ENCODE results near the gene SH3RF3.

The SH3RF3 gene

GRCh38 chr2:109261906-109262631, 133.1 kb downstream of the SH3RF3 start:
- Histone ChIP-seq H3K9me3 (replicated peaks in 1 of 2; ENCODE audit: control insufficient read depth in 2 of 2, insufficient read depth in 1 of 2, low read depth in 1 of 2, low read length in 2 of 2) (peaks cover 0 to 1% of the 10 kb centered on the region in 2 donors), H3K4me2 (ENCODE audit: insufficient read depth, low read length, poor library complexity, severe bottlenecking) (no peak overlapping the region), H3K4me1 (ENCODE audit: control insufficient read depth in 2 of 2, insufficient read depth in 1 of 2, low read depth in 1 of 2, low read length in 2 of 2) (peaks cover 6 to 10% of the 10 kb centered on the region in 2 donors), H3K23ac (ENCODE audit: low read depth, low read length, poor library complexity) (no peak overlapping the region), H3K4me3 (ENCODE audit: low read length in 2 of 2) (no peak overlapping the region), H3K36me3 (replicated peaks in 1 of 2; ENCODE audit: control insufficient read depth in 2 of 2, insufficient read depth in 2 of 2, low read length in 2 of 2) (no peaks in the 10 kb centered on the region), H2BK120ac (ENCODE audit: low read depth, low read length) (no peak overlapping the region), H3K4ac (ENCODE audit: low read length) (no peak overlapping the region), H3K9ac (ENCODE audit: low read depth, low read length, poor library complexity) (no peak overlapping the region), H2AK5ac (ENCODE audit: low read depth, low read length) (no peak overlapping the region), H2BK12ac (ENCODE audit: low read length) (no peak overlapping the region), H2AFZ (ENCODE audit: low read length) (no peak overlapping the region), H3K18ac (ENCODE audit: low read length) (no peak overlapping the region), H4K8ac (ENCODE audit: low read depth, low read length) (no peak overlapping the region), H2BK5ac (ENCODE audit: low read length) (no peak overlapping the region), H2BK15ac (ENCODE audit: low read length) (no peak overlapping the region), H3K79me1 (ENCODE audit: low read depth, low read length) (no peaks in the 10 kb centered on the region), H3K27ac (replicated peaks; ENCODE audit: low read length) (no peak overlapping the region), H3K14ac (ENCODE audit: low read length) (no peak overlapping the region), H4K91ac (ENCODE audit: low read depth, low read length, poor library complexity) (no peak overlapping the region), H3K27me3 (ENCODE audit: control insufficient read depth in 3 of 3, insufficient read depth in 3 of 3, low read depth in 1 of 3, low read length in 3 of 3) (no peaks in the 10 kb centered on the region)
- no peak for DNase-seq (ENCODE audit: low spot score)
- no CpG with 5 or more reads among the region's 10 CpGs for WGBS, 2 donors (ENCODE audit: extremely low coverage in 2 of 2, insufficient read length in 2 of 2, insufficient replicate concordance in 1 of 2)

GRCh38 chr2:109264595-109265328, 135.8 kb downstream of the SH3RF3 start:
- peaks cover 0 to 1% of the 10 kb centered on the region in 2 donors for H3K9me3 ChIP-seq (replicated peaks in 1 of 2; ENCODE audit: control insufficient read depth in 2 of 2, insufficient read depth in 1 of 2, low read depth in 1 of 2, low read length in 2 of 2)
- H4K91ac ChIP-seq (ENCODE audit: low read depth, low read length, poor library complexity): no peak overlapping the region
- no peak overlapping the region for H3K4ac ChIP-seq (ENCODE audit: low read length)
- no peak overlapping the region for H3K9ac ChIP-seq (ENCODE audit: low read depth, low read length, poor library complexity)
- no peak overlapping the region for H3K14ac ChIP-seq (ENCODE audit: low read length)
- no peaks in the 10 kb centered on the region for H3K36me3 ChIP-seq (replicated peaks in 1 of 2; ENCODE audit: control insufficient read depth in 2 of 2, insufficient read depth in 2 of 2, low read length in 2 of 2)
- no peak overlapping the region for H2BK120ac ChIP-seq (ENCODE audit: low read depth, low read length)
- no peaks in the 10 kb centered on the region for H3K27me3 ChIP-seq (ENCODE audit: control insufficient read depth in 3 of 3, insufficient read depth in 3 of 3, low read depth in 1 of 3, low read length in 3 of 3)
- no peak overlapping the region for H3K18ac ChIP-seq (ENCODE audit: low read length)
- H3K79me1 ChIP-seq (ENCODE audit: low read depth, low read length): no peaks in the 10 kb centered on the region
- no peak overlapping the region for H3K23ac ChIP-seq (ENCODE audit: low read depth, low read length, poor library complexity)
- no peak overlapping the region for H3K27ac ChIP-seq (replicated peaks; ENCODE audit: low read length)
- no peak overlapping the region for H4K8ac ChIP-seq (ENCODE audit: low read depth, low read length)
- no peak overlapping the region for H2AK5ac ChIP-seq (ENCODE audit: low read depth, low read length)
- DNase-seq (ENCODE audit: low spot score): no peak
- no peak overlapping the region for H3K4me3 ChIP-seq (ENCODE audit: low read length in 2 of 2)
- H2BK12ac ChIP-seq (ENCODE audit: low read length): no peak overlapping the region
- no peak overlapping the region for H3K4me2 ChIP-seq (ENCODE audit: insufficient read depth, low read length, poor library complexity, severe bottlenecking)
- H2BK15ac ChIP-seq (ENCODE audit: low read length): no peak overlapping the region
- peaks cover 15% of the 10 kb centered on the region in 2 donors for H3K4me1 ChIP-seq (ENCODE audit: control insufficient read depth in 2 of 2, insufficient read depth in 1 of 2, low read depth in 1 of 2, low read length in 2 of 2)
- H2BK5ac ChIP-seq (ENCODE audit: low read length): no peak overlapping the region
- WGBS, 2 donors (ENCODE audit: extremely low coverage in 2 of 2, insufficient read length in 2 of 2, insufficient replicate concordance in 1 of 2): no CpG with 5 or more reads among the region's 12 CpGs
- H2AFZ ChIP-seq (ENCODE audit: low read length): no peak overlapping the region

DNA sequence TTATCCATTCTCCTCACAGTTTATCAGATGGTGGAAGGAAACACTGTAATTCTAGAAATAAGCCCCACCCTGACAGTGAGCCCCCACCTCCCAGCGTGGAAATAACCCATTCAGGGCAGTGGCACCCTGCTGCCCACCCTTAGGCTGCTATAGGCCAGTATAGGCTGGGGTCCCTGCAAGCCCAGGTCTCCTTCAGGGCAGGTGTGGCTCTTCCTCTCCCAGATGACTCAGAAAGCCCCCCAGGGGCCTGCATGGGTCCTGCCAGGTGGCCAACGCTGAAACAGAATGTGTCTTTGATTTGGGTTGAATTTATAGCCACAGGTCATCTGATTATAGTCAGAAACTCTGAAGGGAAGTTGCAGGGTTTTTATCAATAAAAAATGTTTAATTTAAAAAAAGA, 136.4 kb downstream of the SH3RF3 start:
- Histone ChIP-seq H3K9me3 (replicated peaks in 1 of 2; ENCODE audit: control insufficient read depth in 2 of 2, insufficient read depth in 1 of 2, low read depth in 1 of 2, low read length in 2 of 2) (peaks cover 0 to 1% of the 10 kb centered on the region in 2 donors), H3K23ac (ENCODE audit: low read depth, low read length, poor library complexity) (no peak overlapping the region), H2AFZ (ENCODE audit: low read length) (no peak overlapping the region), H3K4me3 (ENCODE audit: low read length in 2 of 2) (no peak overlapping the region), H4K91ac (ENCODE audit: low read depth, low read length, poor library complexity) (no peak overlapping the region), H3K36me3 (replicated peaks in 1 of 2; ENCODE audit: control insufficient read depth in 2 of 2, insufficient read depth in 2 of 2, low read length in 2 of 2) (no peaks in the 10 kb centered on the region), H3K79me1 (ENCODE audit: low read depth, low read length) (no peaks in the 10 kb centered on the region), H3K27ac (replicated peaks; ENCODE audit: low read length) (no peak overlapping the region), H2BK15ac (ENCODE audit: low read length) (no peak overlapping the region), H2BK5ac (ENCODE audit: low read length) (no peak overlapping the region), H2BK120ac (ENCODE audit: low read depth, low read length) (no peak overlapping the region), H2BK12ac (ENCODE audit: low read length) (no peak overlapping the region), H2AK5ac (ENCODE audit: low read depth, low read length) (no peak overlapping the region), H3K4me1 (ENCODE audit: control insufficient read depth in 2 of 2, insufficient read depth in 1 of 2, low read depth in 1 of 2, low read length in 2 of 2) (peaks cover 15% of the 10 kb centered on the region in 2 donors), H3K4ac (ENCODE audit: low read length) (no peak overlapping the region), H3K27me3 (ENCODE audit: control insufficient read depth in 3 of 3, insufficient read depth in 3 of 3, low read depth in 1 of 3, low read length in 3 of 3) (no peaks in the 10 kb centered on the region), H3K9ac (ENCODE audit: low read depth, low read length, poor library complexity) (no peak overlapping the region), H3K14ac (ENCODE audit: low read length) (no peak overlapping the region), H3K18ac (ENCODE audit: low read length) (no peak overlapping the region), H3K4me2 (ENCODE audit: insufficient read depth, low read length, poor library complexity, severe bottlenecking) (no peak overlapping the region), H4K8ac (ENCODE audit: low read depth, low read length) (no peak overlapping the region)
- no peak for DNase-seq (ENCODE audit: low spot score)
- WGBS, 2 donors (ENCODE audit: extremely low coverage in 2 of 2, insufficient read length in 2 of 2, insufficient replicate concordance in 1 of 2): no CpG with 5 or more reads among the region's 2 CpGs

- no peak overlapping the region for H3K18ac ChIP-seq (ENCODE audit: low read length)
- H3K4me3 ChIP-seq (ENCODE audit: low read length in 2 of 2): peak overlapping the region in 1 of 2 donors; percentile 2
- H3K14ac ChIP-seq (ENCODE audit: low read length): peak overlapping the region; percentile 0
- H3K4ac ChIP-seq (ENCODE audit: low read length): peak overlapping the region; percentile 1
- H4K8ac ChIP-seq (ENCODE audit: low read depth, low read length): no peak overlapping the region
- H3K36me3 ChIP-seq (replicated peaks in 1 of 2; ENCODE audit: control insufficient read depth in 2 of 2, insufficient read depth in 2 of 2, low read length in 2 of 2): no peaks in the 10 kb centered on the region
- no peak for DNase-seq (ENCODE audit: low spot score)
- WGBS, 2 donors (ENCODE audit: extremely low coverage in 2 of 2, insufficient read length in 2 of 2, insufficient replicate concordance in 1 of 2): no CpG with 5 or more reads among the region's 5 CpGs
- no peak overlapping the region for H2BK15ac ChIP-seq (ENCODE audit: low read length)
- H3K9ac ChIP-seq (ENCODE audit: low read depth, low read length, poor library complexity): no peak overlapping the region
- H3K79me1 ChIP-seq (ENCODE audit: low read depth, low read length): no peaks in the 10 kb centered on the region
- no peak overlapping the region for H2BK12ac ChIP-seq (ENCODE audit: low read length)
- no peak overlapping the region for H3K27ac ChIP-seq (replicated peaks; ENCODE audit: low read length)
- no peak overlapping the region for H3K23ac ChIP-seq (ENCODE audit: low read depth, low read length, poor library complexity)
- no peak overlapping the region for H2AK5ac ChIP-seq (ENCODE audit: low read depth, low read length)
- no peaks in the 10 kb centered on the region for H3K27me3 ChIP-seq (ENCODE audit: control insufficient read depth in 3 of 3, insufficient read depth in 3 of 3, low read depth in 1 of 3, low read length in 3 of 3)
- peaks cover 15% of the 10 kb centered on the region in 2 donors for H3K4me1 ChIP-seq (ENCODE audit: control insufficient read depth in 2 of 2, insufficient read depth in 1 of 2, low read depth in 1 of 2, low read length in 2 of 2)
- no peak overlapping the region for H2BK5ac ChIP-seq (ENCODE audit: low read length)
- no peak overlapping the region for H3K4me2 ChIP-seq (ENCODE audit: insufficient read depth, low read length, poor library complexity, severe bottlenecking)
- no peak overlapping the region for H2AFZ ChIP-seq (ENCODE audit: low read length)
- peaks cover 0 to 1% of the 10 kb centered on the region in 2 donors for H3K9me3 ChIP-seq (replicated peaks in 1 of 2; ENCODE audit: control insufficient read depth in 2 of 2, insufficient read depth in 1 of 2, low read depth in 1 of 2, low read length in 2 of 2)
- H2BK120ac ChIP-seq (ENCODE audit: low read depth, low read length): no peak overlapping the region
- H4K91ac ChIP-seq (ENCODE audit: low read depth, low read length, poor library complexity): no peak overlapping the region
Measured at GRCh38 chr2:109265953-109266352, 136.9 kb downstream of the SH3RF3 start.
